Dermis microvascular lymphatic vessel endothelial cell (primary cell): ENCODE data around the gene HABP2. TPM values are rescaled to one million over a fixed set of nuclear protein-coding genes. Genes with fewer than 3 reads are reported as not detected.

Source experiments
- DNase-seq, 2 donors: peaks; one replicate each; pipeline versions ENCODE4 v3.0.0 to v3.0.0-alpha.2; 2010; ENCODE audit warnings: low read depth in 2 of 2
- total RNA-seq: library from RNA; depleted of rRNA; stranded (reverse); fragments of >200 nt; gene quantifications from 2 replicates; pipeline ENCODE4 v1.2.1, GENCODE V29; 2014

HABP2 gene
- total RNA-seq, 1 donor from 2014 or later = not detected

- DNase-seq = no peak
These were observed 75.8 kb downstream of the HABP2 start for GRCh38 chr10:113628607-113629153.

GRCh38 chr10:113630929-113631533 is 78.2 kb downstream of the HABP2 start:
- DNase-seq = no peak

- DNase-seq = no peak
These were observed 79.0 kb downstream of the HABP2 start for GRCh38 chr10:113631684-113632367.

Other genes with a start within 250 kb of the HABP2 start
- not detected in 2 replicates for gene NRAP, start 111.0 kb downstream of the HABP2 start, total RNA-seq
- 39.4 and 47.7 TPM in 2 replicates for gene CASP7, start 126.9 kb downstream of the HABP2 start, total RNA-seq
- gene PLEKHS1, start 198.6 kb downstream of the HABP2 start, total RNA-seq = not detected in 2 replicates